Measurements from ENCODE around the gene POLR3F.
A peak's percentile ranks its signal among the peaks of the same experiment; 100 is the strongest.
"Not testable (repeated sequence)": the region's sequence is repeated elsewhere in the genome, so short reads cannot be mapped to it uniquely, and the experiment has no call there.

The POLR3F gene

DNA sequence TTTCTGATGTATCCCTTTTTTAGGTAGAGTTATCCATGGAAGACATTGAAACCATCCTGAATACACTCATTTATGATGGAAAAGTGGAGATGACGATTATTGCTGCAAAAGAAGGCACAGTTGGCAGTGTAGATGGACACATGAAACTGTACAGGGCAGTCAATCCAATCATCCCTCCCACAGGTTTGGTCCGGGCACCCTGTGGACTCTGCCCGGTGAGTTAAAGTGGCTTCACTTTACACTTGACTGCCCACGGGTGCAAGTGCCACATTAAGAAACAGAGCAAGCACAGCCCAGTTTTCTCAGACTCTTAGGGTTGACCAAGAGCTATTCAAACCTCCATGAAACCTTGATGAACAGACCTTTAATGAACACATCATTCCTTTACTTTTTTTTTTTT, 14.4 kb downstream of the POLR3F start:
- no peak overlapping the region for H3K27ac Mint-ChIP-seq

DNA sequence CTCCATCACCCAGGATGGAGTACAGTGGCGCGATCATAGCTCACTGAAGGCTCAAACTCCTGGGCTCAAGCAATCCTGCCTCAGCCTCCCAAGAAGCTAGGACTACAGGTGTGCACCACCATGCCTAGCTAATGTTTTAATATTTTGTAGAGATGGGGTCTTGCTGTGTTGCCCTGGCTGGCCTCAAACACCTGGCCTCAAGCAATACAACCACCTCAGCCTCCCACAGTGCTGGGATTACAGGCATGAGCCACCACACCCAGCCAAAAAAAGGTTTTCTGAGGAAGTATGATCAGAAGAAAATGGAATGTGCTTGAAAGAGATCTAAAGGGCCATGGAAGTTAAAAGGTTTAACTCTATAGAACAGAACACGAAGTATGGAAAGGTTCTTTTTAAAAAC, 21.1 kb downstream of the POLR3F start:
- peaks cover 27% of the 10 kb centered on the region for H3K36me3 Mint-ChIP-seq (ENCODE audit: low read depth)
- no peak overlapping the region for H3K27ac Mint-ChIP-seq
- H3K4me3 Mint-ChIP-seq: no peak overlapping the region

More for the DNA sequence above, 14.4 kb downstream of the POLR3F start:
- H3K27me3 Mint-ChIP-seq: no peaks in the 10 kb centered on the region
- no peaks in the 10 kb centered on the region for H3K9me3 Mint-ChIP-seq
- no peak overlapping the region for H3K4me3 Mint-ChIP-seq
- no peaks in the 10 kb centered on the region for H3K4me1 Mint-ChIP-seq
- DNase-seq: no peak
- peaks cover 32% of the 10 kb centered on the region for H3K36me3 Mint-ChIP-seq (ENCODE audit: low read depth)
- no peak for ATAC-seq

DNA sequence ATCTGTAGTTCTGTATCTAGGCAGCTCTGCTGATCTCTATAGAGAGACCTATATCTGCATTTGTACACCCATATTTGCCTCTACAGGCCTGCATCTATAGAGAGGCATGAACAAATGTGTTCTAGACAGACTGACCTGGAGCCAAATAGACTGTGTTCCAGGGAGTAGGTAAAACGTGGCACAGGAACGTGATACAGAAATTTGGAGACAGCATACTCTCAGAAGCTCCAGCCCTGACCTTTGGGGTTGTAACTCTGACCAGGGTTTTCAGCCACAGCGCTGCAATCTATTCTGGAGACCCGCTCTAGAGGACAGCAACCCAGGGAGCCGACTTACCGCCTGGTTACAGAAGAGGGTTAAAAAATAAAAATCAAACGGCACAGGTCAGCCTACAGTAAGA, 28.9 kb downstream of the POLR3F start:
- Mint-ChIP-seq H3K27me3 (no peaks in the 10 kb centered on the region), H3K4me3 (peak overlapping the region; percentile 95), H3K36me3 (ENCODE audit: low read depth) (peaks cover 13% of the 10 kb centered on the region), H3K4me1 (peaks cover 14% of the 10 kb centered on the region), H3K27ac (no peak overlapping the region), H3K9me3 (no peaks in the 10 kb centered on the region)
- ATAC-seq (no peak), DNase-seq (no peak)

More for the DNA sequence above, 21.1 kb downstream of the POLR3F start:
- ATAC-seq (no peak), DNase-seq (no peak)
- Mint-ChIP-seq H3K9me3 (no peaks in the 10 kb centered on the region), H3K27me3 (no peaks in the 10 kb centered on the region), H3K4me1 (no peaks in the 10 kb centered on the region)

DNA sequence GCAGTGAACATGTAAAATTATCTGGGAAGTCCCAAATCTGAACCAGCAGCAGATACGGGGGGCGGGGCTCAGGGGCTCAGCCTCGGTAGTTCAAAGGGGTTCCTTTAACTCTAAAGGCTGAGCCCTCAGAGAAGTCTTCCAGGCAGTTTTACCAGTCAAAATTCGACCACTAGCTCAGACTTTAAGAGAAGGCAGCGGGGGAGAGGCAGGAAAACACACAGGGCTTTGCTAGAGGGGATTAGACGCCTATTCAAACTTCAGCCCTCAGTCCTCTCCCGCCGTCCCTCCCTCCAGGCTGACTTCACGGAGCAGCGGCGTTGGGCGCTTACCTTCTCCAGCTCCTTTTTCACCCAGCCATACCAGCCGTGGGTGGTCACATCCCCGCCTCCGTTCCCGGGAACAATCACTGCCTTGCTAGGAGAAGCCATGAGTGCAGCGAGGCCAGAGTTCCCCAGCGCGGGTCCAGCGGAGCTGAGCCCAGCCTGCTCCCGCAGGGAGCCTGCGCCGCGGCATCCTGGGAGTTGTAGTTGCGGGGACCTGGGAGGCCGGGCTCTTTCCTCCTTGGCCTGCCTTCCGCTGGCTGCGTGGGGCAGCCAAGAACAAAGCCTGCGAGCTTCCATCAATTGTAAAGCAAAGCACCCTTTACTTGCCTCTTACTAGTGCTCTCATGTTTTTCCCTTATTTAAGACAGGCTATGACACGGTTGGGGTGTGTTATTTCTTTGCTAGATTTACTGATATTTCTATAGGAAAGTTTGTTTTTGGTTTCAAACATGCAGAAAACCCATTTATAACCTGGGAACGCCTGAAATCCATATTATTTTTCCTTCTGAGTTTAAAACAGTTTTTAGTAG, 29.8 kb downstream of the POLR3F start, which contains the start of gene RBBP9:
Gene RBBP9, minus strand, starts transcription at position 486 of the 853 bp plus-strand sequence. Its CDS starts 58 bp downstream, at position 428.
- H3K27me3 Mint-ChIP-seq: peaks cover 3% of the 10 kb centered on the region

DNA sequence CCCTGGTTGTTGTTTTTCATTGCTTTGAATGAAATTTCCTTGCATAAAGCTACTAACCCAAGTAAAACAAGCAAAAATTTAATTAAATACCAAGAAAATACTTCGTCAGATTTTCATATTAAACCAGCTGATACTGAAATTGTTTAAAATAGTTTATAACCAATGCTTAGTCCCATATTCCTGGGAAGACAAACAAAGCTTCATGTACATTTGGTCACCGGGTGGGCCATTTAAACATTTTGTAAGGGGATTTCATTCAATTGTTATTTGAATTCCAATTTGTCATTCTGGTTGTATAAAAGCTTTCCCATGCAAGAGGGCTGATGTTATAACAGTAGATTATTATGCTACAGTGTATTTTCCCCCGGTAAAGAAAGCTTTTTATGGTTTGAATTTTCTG, 30.4 kb downstream of the POLR3F start:
- H3K4me3 Mint-ChIP-seq: peak overlapping the region; percentile 95
- peak overlapping the region; percentile 82 for H3K27ac Mint-ChIP-seq
- peaks cover 14% of the 10 kb centered on the region for H3K4me1 Mint-ChIP-seq
- H3K36me3 Mint-ChIP-seq (ENCODE audit: low read depth): peaks cover 10% of the 10 kb centered on the region
- no peak for ATAC-seq
- peaks cover 3% of the 10 kb centered on the region for H3K27me3 Mint-ChIP-seq
- no peaks in the 10 kb centered on the region for H3K9me3 Mint-ChIP-seq
- DNase-seq: no peak

More for the DNA sequence above, 29.8 kb downstream of the POLR3F start, which contains the start of gene RBBP9:
- H3K27ac Mint-ChIP-seq: peak within 1 kb of the TSS; percentile 82
- peak within 1 kb of the TSS; percentile 95 for H3K4me3 Mint-ChIP-seq
- H3K9me3 Mint-ChIP-seq: no peaks in the 10 kb centered on the region
- H3K4me1 Mint-ChIP-seq: peaks cover 14% of the 10 kb centered on the region
- DNase-seq: peak; percentile 78
- peak; percentile 99 for ATAC-seq
- H3K36me3 Mint-ChIP-seq (ENCODE audit: low read depth): peaks cover 12% of the 10 kb centered on the region

DNA sequence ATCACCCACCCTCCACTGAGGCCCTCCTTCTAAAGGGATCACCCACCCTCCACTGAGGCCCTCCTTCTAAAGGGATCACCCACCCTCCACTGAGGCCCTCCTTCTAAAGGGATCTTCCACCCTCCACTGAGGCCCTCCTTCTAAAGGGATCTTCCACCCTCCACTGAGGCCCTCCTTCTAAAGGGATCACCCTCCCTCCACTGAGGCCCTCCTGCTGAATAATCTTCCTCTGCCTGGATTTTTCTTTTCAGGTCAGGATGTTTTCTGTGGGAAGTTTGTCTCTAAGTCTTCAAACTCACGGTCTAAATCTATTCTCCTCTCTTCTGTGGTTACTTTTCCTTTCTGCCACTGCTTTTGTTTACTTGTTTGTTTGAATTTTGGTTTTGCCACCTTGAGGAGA, 34.5 kb downstream of the POLR3F start:
- not testable (repeated sequence) for ATAC-seq; DNase-seq; H3K36me3 Mint-ChIP-seq (ENCODE audit: low read depth); H3K4me3 Mint-ChIP-seq; H3K9me3 Mint-ChIP-seq; H3K27me3 Mint-ChIP-seq
- H3K27ac Mint-ChIP-seq: peak overlapping the region; percentile 2
- H3K4me1 Mint-ChIP-seq: peaks cover 13% of the 10 kb centered on the region

DNA sequence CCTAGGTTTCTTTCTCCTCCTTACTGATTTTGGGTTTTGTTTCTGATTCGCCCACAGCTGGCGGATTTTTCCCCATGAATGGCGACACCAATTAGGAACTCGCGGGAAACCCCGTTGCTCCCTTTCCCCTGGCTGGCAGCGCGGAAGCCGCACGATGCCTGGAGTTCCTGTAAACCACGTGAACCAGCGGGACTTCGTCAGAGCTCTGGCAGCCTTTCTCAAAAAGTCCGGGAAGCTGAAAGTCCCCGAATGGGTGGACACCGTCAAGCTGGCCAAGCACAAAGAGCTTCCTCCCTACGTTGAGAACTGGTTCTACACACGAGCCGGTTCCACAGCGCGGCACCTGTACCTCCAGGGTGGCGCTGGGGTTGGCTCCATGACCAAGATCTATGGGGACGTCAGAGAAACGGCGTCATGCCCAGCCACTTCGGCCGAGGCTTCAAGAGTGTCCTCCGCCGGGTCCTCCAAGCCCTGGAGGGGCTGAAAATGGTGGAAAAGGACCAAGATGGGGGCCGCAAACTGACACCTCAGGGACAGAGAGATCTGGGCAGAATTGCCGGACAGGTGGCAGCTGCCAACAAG, 37.4 kb downstream of the POLR3F start:
- DNase-seq (no peak), ATAC-seq (no peak)
- H3K4me3 Mint-ChIP-seq: no peak overlapping the region
- no peak overlapping the region for H3K27ac Mint-ChIP-seq
- peaks cover 34% of the 10 kb centered on the region for H3K4me1 Mint-ChIP-seq
- no peaks in the 10 kb centered on the region for H3K9me3 Mint-ChIP-seq
- H3K27me3 Mint-ChIP-seq: peaks cover 5% of the 10 kb centered on the region
- peaks cover 17% of the 10 kb centered on the region for H3K36me3 Mint-ChIP-seq (ENCODE audit: low read depth)

DNA sequence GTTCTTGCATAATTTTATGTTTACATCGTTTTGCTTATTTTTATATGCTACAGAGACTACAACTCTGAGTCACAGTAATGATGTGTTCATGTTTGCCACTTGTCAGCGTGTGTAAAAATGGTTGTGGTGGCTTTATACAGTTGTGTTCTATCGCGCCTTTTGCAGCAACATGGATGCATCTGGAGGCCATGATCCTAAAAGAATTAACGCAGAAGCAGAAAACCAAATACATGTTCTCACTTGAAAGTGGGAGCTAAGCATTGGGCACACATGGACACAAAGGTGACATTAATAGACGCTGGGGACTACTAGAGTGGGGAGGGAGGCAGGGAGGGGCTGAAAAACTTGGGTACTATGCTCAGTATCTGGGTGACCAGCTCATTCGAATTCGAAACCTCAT, 39.6 kb downstream of the POLR3F start:
- H3K4me3 Mint-ChIP-seq: peak overlapping the region; percentile 100
- ATAC-seq (no peak), DNase-seq (peak; percentile 13)
- H3K4me1 Mint-ChIP-seq: peaks cover 54% of the 10 kb centered on the region
- no peaks in the 10 kb centered on the region for H3K9me3 Mint-ChIP-seq
- peak overlapping the region; percentile 99 for H3K27ac Mint-ChIP-seq
- peaks cover 4% of the 10 kb centered on the region for H3K27me3 Mint-ChIP-seq
- H3K36me3 Mint-ChIP-seq (ENCODE audit: low read depth): peaks cover 38% of the 10 kb centered on the region

DNA sequence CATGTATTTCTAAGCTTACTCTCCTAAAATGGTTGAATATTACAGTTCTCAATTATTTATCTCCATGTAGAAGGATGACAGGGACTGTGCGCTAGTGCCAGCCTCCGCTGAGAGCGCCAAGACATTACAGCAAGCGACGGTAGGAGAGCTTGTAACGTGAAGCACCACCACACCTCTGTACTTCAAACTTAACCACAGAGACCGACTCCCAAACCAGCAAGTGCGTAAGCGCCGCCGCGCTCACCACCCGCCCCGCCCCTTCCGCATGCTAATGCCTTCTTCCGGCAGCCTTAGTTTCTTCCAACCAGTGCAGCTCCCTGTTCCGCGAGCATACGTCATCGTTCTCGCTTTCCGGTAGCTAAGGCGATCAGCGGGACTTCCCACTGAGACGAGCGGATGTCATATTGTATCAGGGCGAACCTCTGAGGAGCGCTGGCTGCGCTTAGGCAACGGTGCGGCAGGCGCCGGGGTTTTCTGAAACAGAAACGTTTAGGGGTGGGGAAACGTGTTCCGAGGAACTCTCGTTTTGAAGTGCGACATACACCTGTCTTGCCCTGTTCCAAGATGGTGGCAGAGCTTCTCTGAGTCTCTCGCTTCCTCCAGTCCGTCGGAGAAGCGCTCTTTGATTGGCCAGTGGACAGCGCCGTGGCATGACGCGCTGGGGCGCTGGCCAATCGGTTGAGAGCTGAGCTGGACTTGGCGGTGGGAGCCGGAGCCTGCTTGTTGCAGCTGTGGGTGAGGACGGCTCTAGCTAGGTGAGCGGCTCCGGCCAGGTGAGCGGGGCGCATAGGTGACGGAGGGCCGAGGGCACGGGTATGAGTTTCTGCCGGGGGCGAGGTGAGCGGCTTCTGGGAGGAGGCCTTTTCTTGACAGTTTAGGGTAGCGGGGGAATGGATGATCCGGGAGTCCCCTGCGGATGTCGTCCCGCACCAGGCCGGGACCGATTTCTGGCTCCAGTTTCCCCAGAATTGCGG, 40.3 kb downstream of the POLR3F start, which contains the start of gene SEC23B:
Gene SEC23B, plus strand, starts transcription at position 723 of the 974 bp plus-strand sequence. CDS start 2,896 bp downstream, outside the sequence.
- Mint-ChIP-seq H3K36me3 (ENCODE audit: low read depth) (peaks cover 41% of the 10 kb centered on the region), H3K4me1 (peaks cover 54% of the 10 kb centered on the region), H3K4me3 (peak within 1 kb of the TSS; percentile 100), H3K9me3 (no peaks in the 10 kb centered on the region), H3K27ac (peak within 1 kb of the TSS; percentile 99), H3K27me3 (peaks cover 2% of the 10 kb centered on the region)
- ATAC-seq (peak; percentile 95), DNase-seq (peak; percentile 98)

DNA sequence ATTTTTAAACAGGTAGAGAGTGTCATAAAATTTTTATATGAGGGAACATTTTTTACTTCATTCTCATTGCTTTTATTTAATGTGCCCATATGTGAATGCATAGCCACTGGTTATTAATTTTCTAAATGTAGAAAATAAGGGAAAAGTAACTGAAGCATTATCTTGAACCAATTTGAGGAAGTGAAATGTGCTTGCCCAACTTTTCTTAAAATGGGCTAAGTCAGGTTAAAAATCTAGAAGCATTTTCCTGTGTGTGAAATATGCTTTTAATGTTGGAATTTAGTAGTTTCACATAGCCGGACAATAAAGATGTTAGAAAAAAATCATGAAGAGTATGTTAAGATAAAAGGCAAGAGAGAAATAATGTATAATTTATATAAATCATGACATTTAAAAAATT, 44.4 kb downstream of the POLR3F start:
- peaks cover 54% of the 10 kb centered on the region for H3K4me1 Mint-ChIP-seq
- ATAC-seq (no peak), DNase-seq (no peak)
- peaks cover 57% of the 10 kb centered on the region for H3K36me3 Mint-ChIP-seq (ENCODE audit: low read depth)
- H3K27me3 Mint-ChIP-seq: peaks cover 2% of the 10 kb centered on the region
- H3K9me3 Mint-ChIP-seq: no peaks in the 10 kb centered on the region
- H3K4me3 Mint-ChIP-seq: no peak overlapping the region
- H3K27ac Mint-ChIP-seq: peak overlapping the region; percentile 39

DNA sequence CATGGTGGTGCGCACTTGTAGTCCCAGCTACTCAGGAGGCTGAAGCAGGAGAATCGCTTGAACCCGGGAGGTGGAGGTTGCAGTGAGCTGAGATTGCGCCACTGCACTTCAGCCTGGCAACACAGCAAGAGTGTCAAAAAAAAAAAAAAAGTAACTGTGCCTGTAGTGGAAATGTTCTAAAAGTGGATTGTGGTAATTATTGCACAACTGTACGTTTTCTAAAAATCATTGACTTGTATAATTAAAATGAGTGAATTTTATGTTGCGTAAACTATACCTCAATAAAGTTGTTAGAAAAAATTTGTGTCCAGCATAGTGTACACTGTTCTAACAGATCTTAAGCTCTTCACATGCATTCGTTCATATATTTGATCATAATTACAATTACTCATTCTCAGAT, 46.0 kb downstream of the POLR3F start:
- Mint-ChIP-seq H3K27ac (no peak overlapping the region), H3K4me1 (peaks cover 40% of the 10 kb centered on the region), H3K4me3 (no peak overlapping the region), H3K9me3 (no peaks in the 10 kb centered on the region), H3K27me3 (no peaks in the 10 kb centered on the region), H3K36me3 (ENCODE audit: low read depth) (peaks cover 49% of the 10 kb centered on the region)
- DNase-seq (no peak), ATAC-seq (no peak)

DNA sequence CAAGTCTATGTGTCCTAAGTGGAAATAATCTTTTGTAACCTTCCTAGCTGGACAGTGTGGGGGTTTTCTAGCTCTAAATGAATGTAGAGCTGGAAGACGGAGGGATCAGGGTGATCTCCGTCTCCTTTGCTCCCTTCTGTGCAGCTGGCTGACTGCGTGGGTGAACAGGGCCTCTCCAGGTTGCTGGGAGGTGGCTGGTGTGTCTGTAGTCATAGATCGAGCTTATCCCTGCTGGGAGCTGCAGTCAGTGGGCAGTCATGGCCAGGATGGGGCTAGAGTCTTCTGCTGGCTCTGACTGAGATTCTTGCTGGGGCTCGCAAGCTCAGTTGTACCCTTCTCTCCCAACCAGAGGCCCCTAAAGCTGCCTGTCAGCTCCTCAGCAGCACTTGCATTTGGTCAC, 46.9 kb downstream of the POLR3F start:
- H3K9me3 Mint-ChIP-seq: no peaks in the 10 kb centered on the region
- no peak overlapping the region for H3K4me3 Mint-ChIP-seq
- peaks cover 31% of the 10 kb centered on the region for H3K4me1 Mint-ChIP-seq
- ATAC-seq: no peak
- H3K36me3 Mint-ChIP-seq (ENCODE audit: low read depth): peaks cover 42% of the 10 kb centered on the region
- no peak for DNase-seq
- no peak overlapping the region for H3K27ac Mint-ChIP-seq
- H3K27me3 Mint-ChIP-seq: no peaks in the 10 kb centered on the region

DNA sequence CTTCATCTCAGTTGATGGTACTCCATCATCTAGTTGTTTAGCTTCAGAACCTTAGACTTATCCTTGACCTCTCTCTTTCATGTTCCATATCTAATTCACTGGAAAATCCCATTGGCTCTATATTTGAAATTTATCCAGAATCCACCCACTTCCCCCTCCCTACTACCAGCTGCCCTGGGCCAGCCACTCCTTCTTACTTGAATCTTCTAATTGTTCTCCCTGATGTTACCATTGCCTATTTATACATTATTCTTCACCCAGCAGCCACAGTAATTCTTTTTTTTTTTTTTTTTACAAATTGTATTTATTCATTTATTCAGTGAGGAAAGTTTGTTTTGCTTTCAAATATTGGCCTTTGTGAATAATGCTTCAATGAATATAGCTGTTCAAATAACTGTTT, 48.8 kb downstream of the POLR3F start:
- H3K27me3 Mint-ChIP-seq: no peaks in the 10 kb centered on the region
- no peak for ATAC-seq
- no peaks in the 10 kb centered on the region for H3K9me3 Mint-ChIP-seq
- DNase-seq: no peak
- H3K4me3 Mint-ChIP-seq: no peak overlapping the region
- peak overlapping the region; percentile 12 for H3K27ac Mint-ChIP-seq
- peaks cover 14% of the 10 kb centered on the region for H3K4me1 Mint-ChIP-seq
- peaks cover 27% of the 10 kb centered on the region for H3K36me3 Mint-ChIP-seq (ENCODE audit: low read depth)

DNA sequence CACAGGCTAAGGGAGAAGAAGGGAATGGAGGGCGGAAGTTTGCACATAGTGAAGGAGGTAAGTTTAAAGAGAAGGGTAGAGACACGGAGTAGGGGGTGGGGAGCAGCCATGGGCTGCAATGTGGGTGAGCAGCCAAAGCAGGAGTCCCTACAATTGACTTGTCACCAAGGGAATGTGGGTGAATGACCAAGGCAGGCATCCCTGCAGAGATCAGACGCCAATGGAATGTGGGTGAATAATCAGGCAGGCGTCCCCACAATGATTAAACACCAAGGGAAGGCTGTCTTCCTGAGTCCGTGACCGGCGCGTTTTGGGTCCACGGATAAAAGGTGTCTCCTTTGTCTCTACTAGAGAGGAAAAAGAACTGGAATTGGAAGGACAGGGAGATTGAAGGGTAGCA, 54.9 kb downstream of the POLR3F start:
- not testable (repeated sequence) for H3K4me3 Mint-ChIP-seq, DNase-seq, ATAC-seq, H3K27me3 Mint-ChIP-seq, H3K9me3 Mint-ChIP-seq, H3K27ac Mint-ChIP-seq, H3K4me1 Mint-ChIP-seq
- peaks cover 21% of the 10 kb centered on the region for H3K36me3 Mint-ChIP-seq (ENCODE audit: low read depth)
